WTC11 (cell line): ENCODE measurements around the gene BEST4.
"Not testable (repeated sequence)": the region's sequence is repeated elsewhere in the genome, so short reads cannot be mapped to it uniquely, and the experiment has no call there.

Experiments used
- CTCF ChIP-seq: fragments of 200-600 bp; IDR thresholded peaks from 2 replicates; pipeline ENCODE4 v1.8.0; 2022; ENCODE audit warnings: antibody characterized with exemption
- E2F5 ChIP-seq: sonication (generic); formaldehyde crosslinking; IDR thresholded peaks from 2 replicates; pipeline ENCODE4 v1.8.1; 2022; ENCODE audit warnings: mild to moderate bottlenecking, moderate library complexity, missing genetic modification reagents
- IRF2 ChIP-seq: sonication (generic); formaldehyde crosslinking; IDR thresholded peaks from 2 replicates; pipeline ENCODE4 v1.8.0; 2022; ENCODE audit warnings: low read depth, missing genetic modification reagents, borderline replicate concordance
- MAX ChIP-seq: sonication (generic); formaldehyde crosslinking; IDR thresholded peaks from 2 replicates; pipeline ENCODE4 v1.8.0; 2022; ENCODE audit warnings: mild to moderate bottlenecking, missing genetic modification reagents
- NFE2L1 ChIP-seq: sonication (generic); formaldehyde crosslinking; IDR thresholded peaks from 2 replicates; pipeline ENCODE4 v1.8.1; 2023; ENCODE audit warnings: missing genetic modification reagents
- SP1 ChIP-seq: sonication (generic); formaldehyde crosslinking; conservative IDR thresholded peaks from 2 replicates; pipeline ENCODE4 v1.8.1; 2022; ENCODE audit warnings: missing genetic modification reagents
- ZNF232 ChIP-seq: sonication (generic); formaldehyde crosslinking; IDR thresholded peaks from 2 replicates; pipeline ENCODE4 v1.8.0; 2022; ENCODE audit warnings: mild to moderate bottlenecking, missing genetic modification reagents
- TF ChIP-seq, protein P1 (sequence below): sonication (generic); formaldehyde crosslinking; IDR thresholded peaks from 2 replicates; pipeline ENCODE4 v1.8.0; 2023; ENCODE audit warnings: missing genetic modification reagents
- TF ChIP-seq, protein P2 (sequence below): sonication (generic); formaldehyde crosslinking; IDR thresholded peaks from 2 replicates; pipeline ENCODE4 v1.8.1; 2022; ENCODE audit warnings: mild to moderate bottlenecking, missing genetic modification reagents, moderate library complexity, borderline replicate concordance

DNA sequence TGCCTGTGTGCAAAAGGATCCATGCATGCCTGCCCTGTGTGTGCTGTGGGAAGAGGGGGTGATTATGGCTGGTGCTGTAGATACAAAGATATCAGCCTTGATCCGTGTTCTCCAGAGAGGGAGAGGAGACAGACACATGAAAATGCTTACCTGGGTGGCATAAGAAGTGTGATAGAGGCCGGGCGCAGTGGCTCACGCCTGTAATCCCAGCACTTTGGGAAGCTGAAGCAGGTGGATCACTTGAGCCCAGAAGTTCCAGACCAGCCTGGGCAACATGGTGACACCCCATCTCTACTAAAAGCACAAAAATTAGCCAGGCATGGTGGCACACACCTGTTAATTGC lies 22.8 kb upstream of the BEST4 start:
- TF ChIP-seq, protein P1, sequence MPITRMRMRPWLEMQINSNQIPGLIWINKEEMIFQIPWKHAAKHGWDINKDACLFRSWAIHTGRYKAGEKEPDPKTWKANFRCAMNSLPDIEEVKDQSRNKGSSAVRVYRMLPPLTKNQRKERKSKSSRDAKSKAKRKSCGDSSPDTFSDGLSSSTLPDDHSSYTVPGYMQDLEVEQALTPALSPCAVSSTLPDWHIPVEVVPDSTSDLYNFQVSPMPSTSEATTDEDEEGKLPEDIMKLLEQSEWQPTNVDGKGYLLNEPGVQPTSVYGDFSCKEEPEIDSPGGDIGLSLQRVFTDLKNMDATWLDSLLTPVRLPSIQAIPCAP: not testable (repeated sequence)
- TF ChIP-seq CTCF; E2F5; IRF2 (CRISPR knock-in tag); ZNF232 (CRISPR knock-in tag); NFE2L1 (CRISPR knock-in tag); SP1 (CRISPR knock-in tag); MAX: not testable (repeated sequence)
- TF ChIP-seq, protein P2, sequence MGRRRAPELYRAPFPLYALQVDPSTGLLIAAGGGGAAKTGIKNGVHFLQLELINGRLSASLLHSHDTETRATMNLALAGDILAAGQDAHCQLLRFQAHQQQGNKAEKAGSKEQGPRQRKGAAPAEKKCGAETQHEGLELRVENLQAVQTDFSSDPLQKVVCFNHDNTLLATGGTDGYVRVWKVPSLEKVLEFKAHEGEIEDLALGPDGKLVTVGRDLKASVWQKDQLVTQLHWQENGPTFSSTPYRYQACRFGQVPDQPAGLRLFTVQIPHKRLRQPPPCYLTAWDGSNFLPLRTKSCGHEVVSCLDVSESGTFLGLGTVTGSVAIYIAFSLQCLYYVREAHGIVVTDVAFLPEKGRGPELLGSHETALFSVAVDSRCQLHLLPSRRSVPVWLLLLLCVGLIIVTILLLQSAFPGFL (CRISPR knock-in tag): not testable (repeated sequence)
